ENCODE results near the gene IFNB1.

DNA sequence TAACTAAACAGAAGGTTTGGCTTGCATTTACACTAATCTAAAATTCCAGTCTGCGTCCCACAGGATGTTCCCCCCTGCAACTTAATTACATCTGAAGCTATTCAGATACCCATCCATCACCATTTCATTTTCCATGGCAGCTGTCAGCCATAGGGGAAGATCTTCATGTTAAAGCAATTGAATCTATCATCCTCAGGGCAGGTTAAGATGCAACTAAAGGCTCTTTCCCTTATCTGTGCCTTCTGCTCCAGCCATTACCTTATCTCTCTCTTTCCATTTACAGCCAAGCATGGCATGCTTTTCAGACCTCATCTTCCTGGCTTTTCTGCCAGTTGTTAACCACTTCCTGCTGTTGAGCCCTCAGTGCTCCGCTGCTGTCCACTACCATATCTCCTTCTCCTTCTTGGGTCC is 30.5 kb downstream of the IFNB1 start:
- TF ChIP-seq CTCF (IDR thresholded peaks at IDR 0.05) (no peak), EZH2phosphoT487 (IDR thresholded peaks at IDR 0.05) (no peak), EZH2 (IDR thresholded peaks at IDR 0.05) (no peak)

Measured in neural progenitor cell (in vitro differentiated cells).